ENCODE results near the gene PLCG2.

GRCh38 chr16:81817296-81817695, 38.2 kb downstream of the PLCG2 start:
- TF ChIP-seq POLR2A (IDR thresholded peaks at IDR 0.05) (no peak), CTCF (IDR thresholded peaks at IDR 0.05) (no peak), POLR2AphosphoS5 (IDR thresholded peaks at IDR 0.05) (no peak)
